HEK293T (cell line): ENCODE data around the gene FBXW5.

Experiments
- CTCF ChIA-PET: fragments of 350-600 bp; formaldehyde crosslinking; extraction: SDS; loops from one replicate; lab custom pipeline; 2021; ENCODE audit warnings: antibody characterized with exemption, inconsistent platforms; lab: Yijun Ruan, JAX
- POLR2A ChIA-PET: fragments of 350-600 bp; formaldehyde crosslinking; extraction: SDS; loops from one replicate; lab custom pipeline; 2020; ENCODE audit warnings: antibody characterized with exemption, inconsistent platforms; lab: Yijun Ruan, JAX
- DNase-seq: peaks from one replicate; pipeline ENCODE4 v3.0.0; 2012; ENCODE audit warnings: mixed read lengths; ENCODE audit errors: extremely low spot score
- ARNT ChIP-seq: fragments of 450-650 bp; IDR thresholded peaks from 2 replicates; pipeline ENCODE4 v1.6.1; 2017; ENCODE audit warnings: mild to moderate bottlenecking
- BHLHE40 ChIP-seq: fragments of 450-650 bp; IDR thresholded peaks from 2 replicates; pipeline ENCODE4 v1.6.1; 2016; ENCODE audit warnings: mild to moderate bottlenecking, moderate library complexity, borderline replicate concordance
- CTBP1 ChIP-seq: fragments of 450-650 bp; IDR thresholded peaks from 2 replicates; pipeline ENCODE4 v1.6.1; 2016; ENCODE audit warnings: borderline replicate concordance
- ELF4 ChIP-seq: fragments of 450-650 bp; IDR thresholded peaks from 2 replicates; pipeline ENCODE4 v1.6.1; 2017; ENCODE audit warnings: antibody characterized with exemption
- FOXA1 ChIP-seq: fragments of 450-650 bp; IDR thresholded peaks from 2 replicates; pipeline ENCODE4 v1.6.1; 2016; ENCODE audit warnings: mild to moderate bottlenecking
- FOXK2 ChIP-seq: fragments of 450-650 bp; IDR thresholded peaks from 2 replicates; pipeline ENCODE4 v1.6.1; 2016; ENCODE audit warnings: mild to moderate bottlenecking
- FOXM1 ChIP-seq: fragments of 450-650 bp; IDR thresholded peaks from 2 replicates; pipeline ENCODE4 v1.6.1; 2017; ENCODE audit warnings: mild to moderate bottlenecking, borderline replicate concordance
- HDGF ChIP-seq: fragments of 450-650 bp; IDR thresholded peaks from 2 replicates; pipeline ENCODE4 v1.6.1; 2017; ENCODE audit warnings: antibody characterized with exemption, borderline replicate concordance
- L3MBTL2 ChIP-seq: fragments of 450-650 bp; conservative IDR thresholded peaks from 2 replicates; pipeline ENCODE4 v1.6.1; 2016; ENCODE audit warnings: mild to moderate bottlenecking
- LEF1 ChIP-seq: fragments of 450-650 bp; IDR thresholded peaks from 2 replicates; pipeline ENCODE4 v1.6.1; 2017; ENCODE audit warnings: mild to moderate bottlenecking, borderline replicate concordance
- NFRKB ChIP-seq: fragments of 450-650 bp; IDR thresholded peaks from 2 replicates; pipeline ENCODE4 v1.6.1; 2016; ENCODE audit warnings: mild to moderate bottlenecking, moderate library complexity
- PKNOX1 ChIP-seq: fragments of 450-650 bp; IDR thresholded peaks from 2 replicates; pipeline ENCODE4 v1.6.1; 2016
- SP1 ChIP-seq: fragments of 450-650 bp; IDR thresholded peaks from 2 replicates; pipeline ENCODE4 v1.6.1; 2017
- SUZ12 ChIP-seq: fragments of 450-650 bp; IDR thresholded peaks from 2 replicates; pipeline ENCODE4 v1.6.1; 2016; ENCODE audit warnings: mild to moderate bottlenecking
- TARDBP ChIP-seq: fragments of 450-650 bp; IDR thresholded peaks from 2 replicates; pipeline ENCODE4 v1.6.1; 2016
- ZNF384 ChIP-seq: fragments of 450-650 bp; IDR thresholded peaks from 2 replicates; pipeline ENCODE4 v1.6.1; 2016

FBXW5 gene

GRCh38 chr9:136985853-136986252 lies 41.3 kb upstream of the FBXW5 start:
- no peak for TF ChIP-seq SP1
- TF ChIP-seq CTBP1: no peak
- DNase-seq: no peak
- POLR2A ChIA-PET: no interaction called here
- CTCF ChIA-PET: no interaction called here

GRCh38 chr9:136985027-136985602 lies 40.6 kb upstream of the FBXW5 start:
- TF ChIP-seq CTBP1: no peak
- no peak for TF ChIP-seq HDGF
- TF ChIP-seq TARDBP: no peak
- TF ChIP-seq SP1: no peak
- no peak for TF ChIP-seq SUZ12
- no peak for TF ChIP-seq L3MBTL2
- no peak for TF ChIP-seq ELF4
- no peak for TF ChIP-seq PKNOX1
- TF ChIP-seq NFRKB: no peak
- no peak for TF ChIP-seq BHLHE40
- TF ChIP-seq FOXM1: no peak
- DNase-seq: no peak
- ChIA-PET CTCF (no interaction called here), POLR2A (no interaction called here)

GRCh38 chr9:136984464-136985026 lies 40.0 kb upstream of the FBXW5 start:
- POLR2A ChIA-PET: no interaction called here
- TF ChIP-seq FOXM1 (no peak), NFRKB (no peak), HDGF (no peak), ELF4 (no peak), FOXK2 (no peak), LEF1 (no peak), L3MBTL2 (no peak), SUZ12 (no peak), FOXA1 (no peak), ARNT (no peak), BHLHE40 (no peak), SP1 (no peak), ZNF384 (no peak), PKNOX1 (no peak), CTBP1 (no peak), TARDBP (no peak)
- CTCF ChIA-PET: no interaction called here
- DNase-seq: no peak

- TF ChIP-seq NFRKB (no peak), CTBP1 (no peak), L3MBTL2 (no peak), FOXK2 (no peak), LEF1 (no peak), HDGF (no peak), SUZ12 (no peak), PKNOX1 (no peak), ARNT (no peak), ELF4 (no peak), SP1 (no peak), TARDBP (no peak), ZNF384 (no peak), BHLHE40 (no peak), FOXM1 (no peak), FOXA1 (no peak)
- ChIA-PET POLR2A (no interaction called here), CTCF (no interaction called here)
- DNase-seq: no peak
Measured at GRCh38 chr9:136983656-136984314, 39.2 kb upstream of the FBXW5 start.

- POLR2A ChIA-PET: no interaction called here
- CTCF ChIA-PET: no interaction called here
- no peak for DNase-seq
- no peak for TF ChIP-seq HDGF
- no peak for TF ChIP-seq FOXK2
- TF ChIP-seq BHLHE40: no peak
- TF ChIP-seq SUZ12: no peak
- no peak for TF ChIP-seq FOXM1
- no peak for TF ChIP-seq L3MBTL2
- no peak for TF ChIP-seq SP1
- no peak for TF ChIP-seq NFRKB
- TF ChIP-seq LEF1: no peak
- TF ChIP-seq ELF4: no peak
- TF ChIP-seq FOXA1: no peak
- TF ChIP-seq ARNT: no peak
- TF ChIP-seq PKNOX1: no peak
- no peak for TF ChIP-seq TARDBP
- TF ChIP-seq CTBP1: no peak
- TF ChIP-seq ZNF384: no peak
Measured at GRCh38 chr9:136983167-136983566, 38.6 kb upstream of the FBXW5 start.
